ENCODE measurements around the gene PDZRN3.

- TF ChIP-seq CTCF (IDR thresholded peaks at IDR 0.05; ENCODE audit: poor library complexity) (no peak), EZH2phosphoT487 (IDR thresholded peaks at IDR 0.05; ENCODE audit: low read depth, severe bottlenecking, unreplicated experiment) (no peak)
Observed at GRCh38 chr3:73601481-73601880, 23.3 kb downstream of the PDZRN3 start.
